HepG2 (cell line): Measurements from ENCODE around the gene CHD9. TPM values are rescaled to one million over a fixed set of nuclear protein-coding genes. Genes with fewer than 3 reads are reported as not detected.

Source experiments
- ATAC-seq: fragments of 200-7000 bp; cut with Tn5 transposase; 3 replicates; pipeline ENCODE4 v1.9.1; 2020; ENCODE audit warnings: mild to moderate bottlenecking, moderate library complexity
- BruUV-seq: library from RNA; stranded (reverse); fragments of 400-500 nt; replicated peaks from 2 replicates; lab custom pipeline; 2021; lab: Mats Ljungman, UMichigan
- CTCF ChIA-PET: fragments of 300-600 bp; formaldehyde crosslinking; extraction: SDS; loops from one replicate; lab custom pipeline; 2021; ENCODE audit warnings: low total read pairs, inconsistent platforms, low intra/inter-chr PET ratio; lab: Yijun Ruan, JAX
- POLR2A ChIA-PET: fragments of 350-600 bp; sonication (Branson Sonifier 250); formaldehyde crosslinking; loops from one replicate; lab custom pipeline; 2020; ENCODE audit warnings: antibody characterized with exemption, inconsistent platforms; lab: Yijun Ruan, JAX
- DNase-seq: peaks from one replicate; pipeline ENCODE4 v3.0.0-alpha.2; 2015; ENCODE audit warnings: low spot score
- FAIRE-seq: peaks from 3 replicates; lab custom pipeline; 2011; peaks lifted over from hg19 to GRCh38; lab: Jason Lieb, UNC
- H2AFZ ChIP-seq: one replicate; pipeline ENCODE4 v1.6.1; 2011; ENCODE audit warnings: low read length, inconsistent platforms
- H3K27ac ChIP-seq: fragments of 300-600 bp; 3 replicates; pipeline ENCODE4 v1.8.0; 2011; ENCODE audit warnings: mixed run types, mild to moderate bottlenecking, mixed read lengths, low read length, inconsistent platforms; ENCODE audit not compliant: insufficient read depth; ENCODE audit errors: extremely low read length
- H3K27me3 ChIP-seq, 2 experiments: fragments of 200-600 bp in 1 of 2; 2 replicates in 1 of 2; 3 replicates in 1 of 2; pipeline versions ENCODE4 v1.6.0 to v1.8.0; 2011; ENCODE audit warnings: low read length in 2 of 2, mild to moderate bottlenecking in 2 of 2, moderate library complexity in 2 of 2, inconsistent platforms in 1 of 2; ENCODE audit not compliant: insufficient read depth in 2 of 2, control insufficient read depth in 1 of 2
- H3K36me3 ChIP-seq, 2 experiments: fragments of 200-600 bp in 1 of 2; replicated peaks in 1 of 2; 2 replicates in 1 of 2; 3 replicates in 1 of 2; pipeline versions ENCODE4 v1.5.1 to v1.8.0; 2011; ENCODE audit warnings: low read length in 2 of 2, inconsistent platforms in 1 of 2; ENCODE audit not compliant: insufficient read depth in 2 of 2, control insufficient read depth in 1 of 2
- H3K4me1 ChIP-seq: 2 replicates; pipeline ENCODE4 v1.5.1; 2012; ENCODE audit warnings: low read length, inconsistent platforms; ENCODE audit not compliant: insufficient read depth
- H3K4me2 ChIP-seq: 2 replicates; pipeline ENCODE4 v1.6.0; 2011; ENCODE audit warnings: low read depth, low read length, inconsistent platforms
- H3K4me3 ChIP-seq, 3 experiments: fragments of 200-600 bp in 1 of 3; sonication (generic), shearing (Covaris generic) in 1 of 3; replicated peaks in 1 of 3; 2 replicates each; pipeline ENCODE4 v1.5.1; 2011 to 2016; ENCODE audit warnings: low read length in 3 of 3, inconsistent platforms in 2 of 3, low read depth in 2 of 3, mild to moderate bottlenecking in 2 of 3, control low read depth in 1 of 3, mixed read lengths in 1 of 3; ENCODE audit not compliant: insufficient read depth in 1 of 3
- H3K79me2 ChIP-seq: one replicate; pipeline ENCODE4 v1.6.1; 2011; ENCODE audit warnings: low read length, inconsistent platforms; ENCODE audit not compliant: insufficient read depth
- H3K9ac ChIP-seq: 2 replicates; pipeline ENCODE4 v1.6.0; 2011; ENCODE audit warnings: mild to moderate bottlenecking, low read depth, low read length, inconsistent platforms; ENCODE audit not compliant: insufficient read depth
- H3K9me3 ChIP-seq: 2 replicates; pipeline ENCODE4 v1.5.1; 2012; ENCODE audit warnings: mild to moderate bottlenecking, low read length
- H4K20me1 ChIP-seq: 2 replicates; pipeline ENCODE4 v1.6.0; 2011; ENCODE audit warnings: inconsistent platforms, mild to moderate bottlenecking, low read length, moderate library complexity; ENCODE audit not compliant: insufficient read depth
- AHDC1 ChIP-seq: sonication (generic); formaldehyde crosslinking; IDR thresholded peaks from 2 replicates; pipeline ENCODE4 v1.5.1; 2020; ENCODE audit warnings: mild to moderate bottlenecking, missing genetic modification reagents, borderline replicate concordance
- HNRNPK ChIP-seq: fragments of 200-400 bp; formaldehyde crosslinking; IDR thresholded peaks from 2 replicates; pipeline ENCODE4 v1.6.1; 2018; ENCODE audit warnings: low read length, low read depth, moderate library complexity, mild to moderate bottlenecking; ENCODE audit not compliant: poor library complexity, severe bottlenecking
- HOMEZ ChIP-seq: IDR thresholded peaks from 2 replicates; pipeline ENCODE4 v1.6.1; 2016; ENCODE audit warnings: low read depth
- ZBTB3 ChIP-seq: sonication (generic); formaldehyde crosslinking; IDR thresholded peaks from 2 replicates; pipeline ENCODE4 v1.4.0; 2020; ENCODE audit warnings: low read depth, mild to moderate bottlenecking, moderate library complexity, missing genetic modification reagents, borderline replicate concordance
- ZNF367 ChIP-seq: sonication (generic); formaldehyde crosslinking; IDR thresholded peaks from 2 replicates; pipeline ENCODE4 v1.4.0; 2020; ENCODE audit warnings: missing genetic modification reagents, borderline replicate concordance
- WGBS: methylation state at CpG from one replicate; pipeline ENCODE4 v1.1.6; 2017; ENCODE audit warnings: low lambda C conversion rate; 5-methylcytosine and 5-hydroxymethylcytosine counted together
- in situ Hi-C: cut with HindIII; loops from 2 replicates; pipeline ENCODE4 v1.10.0; 2017; ENCODE audit warnings: low pct_unique_long_range_greater_than_20kb; ENCODE audit not compliant: extremely low pct_ligation_motif_present
- intact Hi-C: fragments of 100-400 bp; cut with micrococcal nuclease; formaldehyde crosslinking; loops from one replicate; pipeline ENCODE4 v1.10.0; 2022; ENCODE audit not compliant: unreplicated experiment
- polyA plus RNA-seq, 8 experiments: library from polyadenylated mRNA; depleted of rRNA in 3 of 8; stranded (reverse) in 7 of 8; unstranded in 1 of 8; fragments of >200 nt; fragmentation: Illumina TruSeq in 4 of 8; extraction: Trizol in 4 of 8; gene quantifications; 2 replicates each; pipeline versions ENCODE4 v1.2.1 to v1.2.3, GENCODE V29; 2011 to 2016; ENCODE audit warnings: low read depth in 4 of 8, missing spikeins in 1 of 8, mixed read lengths in 1 of 8; ENCODE audit not compliant: insufficient read depth in 1 of 8
- total RNA-seq, 5 experiments: library from RNA; depleted of rRNA; stranded (reverse); fragments of >200 nt; fragmentation: Illumina TruSeq; extraction: Trizol; gene quantifications; 2 replicates each; pipeline ENCODE4 v1.2.3, GENCODE V29; 2016; ENCODE audit warnings: low read depth in 1 of 5

The CHD9 gene
- total and polyA plus RNA-seq, 2 of the 13 experiments (the other 11 are each of a cell fraction or from before 2014, with no cell fraction given): 23.4 to 27.7 TPM

GRCh38 chr16:53147500-53148065 is 92.8 kb downstream of the CHD9 start (continued):
- TF ChIP-seq AHDC1 (CRISPR knock-in tag): no peak
- TF ChIP-seq ZBTB3 (CRISPR knock-in tag): no peak
- TF ChIP-seq HOMEZ (CRISPR knock-in tag): no peak

- intact Hi-C loops (no loop called here), in situ Hi-C loops (loop anchor here (10.0 kb wide), 1 partner anchor 96 kb away; the partner anchor contains the start of genes CHD9 and CHD9NB)
- H3K4me1 ChIP-seq: no peaks in the 10 kb centered on the region
- BruUV-seq: no TSS peak
- H3K4me2 ChIP-seq: no peak overlapping the region
- WGBS: 96% methylated on average over 3 of the region's 3 CpGs
- H3K9me3 ChIP-seq: no peaks in the 10 kb centered on the region
- no peak overlapping the region for H2AFZ ChIP-seq
- H3K36me3 ChIP-seq: no peaks in the 10 kb centered on the region
- H3K27ac ChIP-seq: no peak overlapping the region
- no peaks in the 10 kb centered on the region for H3K27me3 ChIP-seq
- TF ChIP-seq HNRNPK: peak; percentile 41
- no peak for TF ChIP-seq ZNF367 (CRISPR knock-in tag)
- FAIRE-seq (no peak), ATAC-seq (no peak), DNase-seq (no peak)
- H4K20me1 ChIP-seq: no peaks in the 10 kb centered on the region; the same call in none of the 2 replicates
- ChIA-PET POLR2A (interaction anchor here (0.6 kb wide), 1 partner anchor 50 kb away, joined by 3 read pairs; no protein-coding TSS in a partner anchor), CTCF (no interaction called here)
- no peak overlapping the region for H3K9ac ChIP-seq
- peaks cover 48% of the 10 kb centered on the region for H3K79me2 ChIP-seq
- no peak overlapping the region for H3K4me3 ChIP-seq
Observed at GRCh38 chr16:53150769-53151168, 96.0 kb downstream of the CHD9 start.
